CD4-positive, alpha-beta memory T cell (primary cell): ENCODE measurements around the gene GPC5. TPM values are rescaled to one million over a fixed set of nuclear protein-coding genes. Genes with fewer than 3 reads are reported as not detected.

ENCODE experiments used
- CTCF ChIA-PET: fragments of 350-600 bp; sonication (Branson Sonifier 250); formaldehyde crosslinking; loops from one replicate; lab custom pipeline; 2021; ENCODE audit warnings: inconsistent platforms; ENCODE audit not compliant: partially characterized antibody; lab: Charles Lee
- POLR2A ChIA-PET: fragments of 350-600 bp; sonication (Branson Sonifier 250); formaldehyde crosslinking; loops from one replicate; lab custom pipeline; 2021; ENCODE audit not compliant: partially characterized antibody; lab: Charles Lee
- DNase-seq, 5 donors: peaks; one replicate each; pipeline versions ENCODE4 v3.0.0 to v3.0.0-alpha.2; 2020 to 2022; ENCODE audit warnings: mixed read lengths in 1 of 5
- H3K27ac ChIP-seq: one replicate; pipeline ENCODE4 v1.7.0; 2013; ENCODE audit warnings: low read depth, low read length
- H3K27me3 ChIP-seq: 2 replicates; pipeline ENCODE4 v1.7.0; 2013; ENCODE audit warnings: mild to moderate bottlenecking, low read length, moderate library complexity; ENCODE audit not compliant: insufficient read depth
- H3K36me3 ChIP-seq: 2 replicates; pipeline ENCODE4 v1.7.0; 2013; ENCODE audit warnings: mild to moderate bottlenecking, low read length, moderate library complexity; ENCODE audit not compliant: insufficient read depth
- H3K4me1 ChIP-seq: 2 replicates; pipeline ENCODE4 v1.7.0; 2013; ENCODE audit warnings: mild to moderate bottlenecking, low read length, moderate library complexity; ENCODE audit not compliant: insufficient read depth
- H3K4me3 ChIP-seq, 2 donors: one replicate each; pipeline ENCODE4 v1.7.0; 2013; ENCODE audit warnings: low read length in 2 of 2, mild to moderate bottlenecking in 1 of 2
- H3K9me3 ChIP-seq, 2 donors: one replicate each; pipeline ENCODE4 v1.7.0; 2013; ENCODE audit warnings: low read length in 2 of 2, control low read depth in 1 of 2; ENCODE audit not compliant: control insufficient read depth in 1 of 2
- H3K27ac Mint-ChIP-seq, 7 donors: one replicate each; pipeline ENCODE4 v1.8.0; 2020 to 2021; ENCODE audit warnings: mixed read lengths in 7 of 7, mild to moderate bottlenecking in 6 of 7, inconsistent platforms in 3 of 7, moderate library complexity in 3 of 7
- H3K27me3 Mint-ChIP-seq, 2 donors: one replicate each; pipeline ENCODE4 v1.8.0; 2020 to 2021; ENCODE audit warnings: mixed read lengths in 2 of 2
- H3K36me3 Mint-ChIP-seq, 2 donors: one replicate each; pipeline ENCODE4 v1.8.0; 2020 to 2021; ENCODE audit warnings: mixed read lengths in 2 of 2, inconsistent platforms in 1 of 2, mild to moderate bottlenecking in 1 of 2
- H3K4me1 Mint-ChIP-seq, 4 donors: one replicate each; pipeline ENCODE4 v1.8.0; 2020 to 2021; ENCODE audit warnings: mixed read lengths in 4 of 4, mild to moderate bottlenecking in 1 of 4
- H3K4me3 Mint-ChIP-seq, 8 donors: one replicate each; pipeline ENCODE4 v1.8.0; 2020 to 2021; ENCODE audit warnings: mixed read lengths in 8 of 8, mild to moderate bottlenecking in 7 of 8, moderate library complexity in 6 of 8, inconsistent platforms in 3 of 8
- H3K9me3 Mint-ChIP-seq, 8 donors: one replicate each; pipeline ENCODE4 v1.8.0; 2020 to 2021; ENCODE audit warnings: mixed read lengths in 8 of 8, mild to moderate bottlenecking in 5 of 8, inconsistent platforms in 3 of 8, moderate library complexity in 1 of 8
- intact Hi-C: fragments of 100-400 bp; cut with micrococcal nuclease; formaldehyde crosslinking; loops from one replicate; pipeline ENCODE4 v1.15.1; 2023
- polyA plus RNA-seq, 2 donors: library from polyadenylated mRNA; unstranded; fragments of 300-500 nt; fragmentation: Illumina TruSeq; gene quantifications; one replicate each; pipeline ENCODE4 v1.2.3, GENCODE V29; 2021
- total RNA-seq, 2 experiments: library from RNA; stranded (reverse); gene quantifications; one replicate each; pipeline ENCODE4 v1.2.3, GENCODE V29; 2021

The GPC5 gene
- total and polyA plus RNA-seq, 4 experiments from 2014 or later, result 0.14 TPM; not detected in 3

DNA sequence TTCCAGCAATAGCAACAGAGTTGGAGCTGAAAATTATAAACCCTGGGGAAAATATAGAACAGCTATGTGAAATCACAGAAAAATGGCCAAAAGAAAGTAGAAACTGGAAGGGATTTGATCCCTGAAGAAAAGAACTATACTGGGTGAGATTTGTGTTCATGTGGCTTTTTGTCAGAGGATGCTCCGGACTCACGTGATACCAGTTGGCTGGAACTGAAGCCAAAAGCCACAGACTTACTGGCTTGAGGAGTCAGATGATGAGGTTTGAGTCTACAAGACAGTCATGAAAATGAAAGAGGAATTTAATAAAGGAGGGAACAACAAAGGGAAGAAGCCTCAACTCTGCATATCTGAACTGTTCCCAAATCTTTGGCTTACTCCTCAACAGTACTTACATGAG lies 427.1 kb downstream of the GPC5 start:
- H3K4me1 ChIP-seq, result no peaks in the 10 kb centered on the region
- intact Hi-C loops, result no loop called here
- Mint-ChIP-seq H3K27me3 (no peaks in the 10 kb centered on the region), H3K36me3 (no peaks in the 10 kb centered on the region), H3K4me3 (no peak overlapping the region), H3K4me1 (no peaks in the 10 kb centered on the region), H3K9me3 (peaks cover 4 to 23% (median 6%) of the 10 kb centered on the region in 8 donors), H3K27ac (no peak overlapping the region)
- CTCF ChIA-PET, result no interaction called here
- H3K9me3 ChIP-seq, result no peaks in the 10 kb centered on the region
- no peak overlapping the region for H3K27ac ChIP-seq
- H3K4me3 ChIP-seq, result no peak overlapping the region
- no peaks in the 10 kb centered on the region for H3K27me3 ChIP-seq
- H3K36me3 ChIP-seq, result no peaks in the 10 kb centered on the region
- POLR2A ChIA-PET, result no interaction called here
- no peak for DNase-seq

DNA sequence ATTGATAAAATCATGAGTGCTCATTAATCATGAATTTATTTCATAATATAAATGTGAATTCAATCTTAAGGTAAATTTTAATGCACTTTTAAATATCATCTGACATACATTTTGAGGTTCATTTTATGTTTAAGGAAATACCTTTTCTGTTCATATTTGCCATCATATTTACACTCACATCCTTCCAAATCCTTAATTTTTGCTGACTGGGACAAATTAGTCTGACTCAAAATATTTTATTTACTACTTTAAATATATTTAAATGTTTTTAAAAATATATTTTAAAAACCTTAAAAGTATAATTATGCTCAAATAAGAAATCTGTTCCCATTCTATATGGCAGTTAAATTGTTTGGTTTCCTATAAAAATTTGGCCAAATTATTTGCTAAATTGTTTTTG lies 438.1 kb downstream of the GPC5 start:
- no peaks in the 10 kb centered on the region for H3K4me1 Mint-ChIP-seq
- H3K27ac Mint-ChIP-seq, result no peak overlapping the region
- no peaks in the 10 kb centered on the region for H3K27me3 Mint-ChIP-seq
- Histone ChIP-seq H3K4me1 (no peaks in the 10 kb centered on the region), H3K27me3 (no peaks in the 10 kb centered on the region), H3K36me3 (no peaks in the 10 kb centered on the region), H3K27ac (no peak overlapping the region), H3K9me3 (no peaks in the 10 kb centered on the region), H3K4me3 (no peak overlapping the region)
- H3K4me3 Mint-ChIP-seq, result no peak overlapping the region
- CTCF ChIA-PET, result no interaction called here
- intact Hi-C loops, result no loop called here
- peaks cover 1 to 20% (median 14%) of the 10 kb centered on the region in 8 donors for H3K9me3 Mint-ChIP-seq
- H3K36me3 Mint-ChIP-seq, result no peaks in the 10 kb centered on the region
- POLR2A ChIA-PET, result no interaction called here
- DNase-seq, result no peak

DNA sequence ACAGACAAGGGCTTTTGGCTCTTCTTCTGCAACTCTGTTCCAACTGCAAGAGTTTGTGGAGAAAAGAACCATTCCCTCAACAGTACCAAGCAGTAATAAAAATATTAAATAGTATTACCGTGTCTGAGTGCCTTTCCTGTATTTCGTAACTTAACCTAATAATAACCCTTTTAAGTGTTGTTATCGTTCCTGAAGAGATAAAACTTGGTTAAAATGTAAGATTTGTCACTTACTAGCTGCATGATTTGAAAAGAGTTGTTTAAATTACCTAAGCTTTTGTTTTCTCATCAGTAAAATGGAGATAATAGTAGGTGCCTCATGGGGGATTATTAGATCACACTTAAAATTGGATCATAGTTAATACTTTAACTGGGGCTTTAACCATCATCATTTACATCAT lies 447.2 kb downstream of the GPC5 start:
- no peaks in the 10 kb centered on the region for H3K9me3 ChIP-seq
- H3K4me3 ChIP-seq, result no peak overlapping the region
- Mint-ChIP-seq H3K4me3 (no peak overlapping the region), H3K27me3 (no peaks in the 10 kb centered on the region), H3K9me3 (peaks cover 0 to 12% (median 6%) of the 10 kb centered on the region in 8 donors), H3K36me3 (no peaks in the 10 kb centered on the region), H3K4me1 (no peaks in the 10 kb centered on the region), H3K27ac (no peak overlapping the region)
- no peak for DNase-seq
- H3K27me3 ChIP-seq, result no peaks in the 10 kb centered on the region
- H3K27ac ChIP-seq, result no peak overlapping the region
- ChIA-PET POLR2A (no interaction called here), CTCF (no interaction called here)
- no peaks in the 10 kb centered on the region for H3K4me1 ChIP-seq
- intact Hi-C loops, result no loop called here
- no peaks in the 10 kb centered on the region for H3K36me3 ChIP-seq

DNA sequence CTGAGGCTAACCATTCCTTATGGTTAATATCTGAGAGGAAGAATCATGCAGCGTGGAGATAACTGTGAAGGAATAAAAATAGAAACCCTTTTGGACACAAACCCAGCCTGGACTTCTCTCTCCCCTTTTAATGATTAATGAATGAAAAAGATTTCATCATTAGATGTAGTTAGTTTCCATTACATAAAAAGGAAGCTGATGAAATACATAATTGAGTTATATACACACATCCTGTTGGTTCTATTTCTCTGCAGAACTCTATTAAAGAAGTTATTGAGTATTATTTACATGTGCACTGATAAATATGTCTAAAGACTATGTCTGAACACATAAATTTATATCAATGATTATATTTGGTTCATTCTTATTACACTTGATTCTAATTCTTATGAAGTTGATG lies 465.3 kb downstream of the GPC5 start:
- H3K27ac ChIP-seq, result no peak overlapping the region
- intact Hi-C loops, result no loop called here

DNA sequence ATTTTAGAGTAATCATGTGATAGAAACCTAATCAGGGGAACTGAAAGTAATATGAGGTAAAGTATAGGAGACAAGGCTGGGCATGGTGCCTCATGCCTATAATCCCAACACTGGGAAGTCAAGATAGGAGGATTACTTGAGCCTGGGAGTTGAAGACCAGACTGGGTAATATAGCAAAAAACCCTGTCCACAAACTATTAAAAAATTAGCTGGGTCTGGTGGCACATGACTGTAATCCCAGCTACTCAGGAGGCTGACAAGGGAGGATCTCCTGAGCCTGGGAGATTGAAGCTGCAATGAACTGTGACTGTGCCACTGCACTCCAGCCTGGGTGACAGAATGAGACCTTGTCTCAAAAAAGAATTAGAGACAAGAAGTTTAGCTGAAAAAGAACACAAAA lies 469.9 kb downstream of the GPC5 start:
- no peaks in the 10 kb centered on the region for H3K36me3 ChIP-seq
- DNase-seq, result no peak
- H3K4me1 ChIP-seq, result no peaks in the 10 kb centered on the region
- H3K4me3 Mint-ChIP-seq, result no peak overlapping the region
- H3K9me3 Mint-ChIP-seq, result peaks cover 0 to 6% (median 4%) of the 10 kb centered on the region in 8 donors
- H3K27me3 Mint-ChIP-seq, result no peaks in the 10 kb centered on the region
- no peak overlapping the region for H3K4me3 ChIP-seq
- no peaks in the 10 kb centered on the region for H3K4me1 Mint-ChIP-seq
- POLR2A ChIA-PET, result no interaction called here
- no peak overlapping the region for H3K27ac ChIP-seq
- intact Hi-C loops, result no loop called here
- CTCF ChIA-PET, result no interaction called here
- no peaks in the 10 kb centered on the region for H3K9me3 ChIP-seq
- no peaks in the 10 kb centered on the region for H3K36me3 Mint-ChIP-seq
- no peak overlapping the region for H3K27ac Mint-ChIP-seq
- no peaks in the 10 kb centered on the region for H3K27me3 ChIP-seq

More for the DNA sequence above, 465.3 kb downstream of the GPC5 start:
- no peaks in the 10 kb centered on the region for H3K4me1 ChIP-seq
- POLR2A ChIA-PET, result no interaction called here
- H3K4me3 ChIP-seq, result no peak overlapping the region
- H3K36me3 ChIP-seq, result no peaks in the 10 kb centered on the region
- Mint-ChIP-seq H3K9me3 (peaks cover 0 to 7% (median 4%) of the 10 kb centered on the region in 8 donors), H3K27ac (no peak overlapping the region), H3K4me3 (no peak overlapping the region), H3K4me1 (no peaks in the 10 kb centered on the region), H3K36me3 (no peaks in the 10 kb centered on the region), H3K27me3 (no peaks in the 10 kb centered on the region)
- no peaks in the 10 kb centered on the region for H3K27me3 ChIP-seq
- H3K9me3 ChIP-seq, result no peaks in the 10 kb centered on the region
- CTCF ChIA-PET, result no interaction called here
- DNase-seq, result no peak

DNA sequence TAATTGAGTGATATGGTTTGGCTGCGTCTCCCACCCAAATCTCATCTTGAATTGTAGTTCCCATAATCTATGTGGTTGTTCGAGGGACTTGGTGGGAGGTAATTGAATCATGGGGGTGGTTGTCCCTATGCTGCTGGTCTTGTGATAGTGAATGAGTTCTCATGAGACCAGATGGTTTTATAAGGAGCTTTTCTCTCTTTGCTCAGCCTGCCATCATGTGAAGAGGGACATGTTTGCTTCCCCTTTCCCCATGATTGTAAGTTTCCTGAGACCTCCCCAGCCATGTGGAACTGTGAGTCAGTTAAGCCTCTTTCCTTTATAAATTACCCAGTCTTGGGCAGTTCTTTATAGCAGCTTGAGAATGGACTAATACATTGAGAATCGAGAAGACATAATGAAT lies 480.1 kb downstream of the GPC5 start:
- H3K9me3 Mint-ChIP-seq, result peaks cover 0 to 13% (median 2%) of the 10 kb centered on the region in 8 donors
- no peaks in the 10 kb centered on the region for H3K4me1 Mint-ChIP-seq
- no peaks in the 10 kb centered on the region for H3K36me3 Mint-ChIP-seq

DNA sequence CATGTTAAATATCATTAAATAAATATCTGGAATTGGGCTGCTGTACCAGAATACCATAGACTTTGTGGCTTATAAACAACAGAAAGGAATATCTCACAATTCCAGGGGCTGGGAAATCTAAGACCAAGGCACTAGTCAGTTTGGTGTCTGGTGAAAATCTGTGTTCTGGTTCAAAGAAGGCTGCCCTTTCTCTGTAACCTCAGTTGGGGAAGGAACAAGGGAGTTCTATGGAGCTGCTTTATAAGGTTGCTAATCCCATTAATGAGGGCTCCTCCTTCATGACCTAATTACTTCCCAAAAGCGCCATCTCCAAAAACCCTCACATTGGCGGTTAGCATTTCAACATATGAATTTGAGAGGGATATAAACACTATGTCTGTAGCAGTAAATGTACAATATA lies 480.9 kb downstream of the GPC5 start:
- Histone ChIP-seq H3K4me1 (no peaks in the 10 kb centered on the region), H3K27ac (no peak overlapping the region), H3K9me3 (peaks cover 0 to 3% of the 10 kb centered on the region in 2 donors), H3K4me3 (no peak overlapping the region), H3K36me3 (no peaks in the 10 kb centered on the region), H3K27me3 (no peaks in the 10 kb centered on the region)
- Mint-ChIP-seq H3K36me3 (no peaks in the 10 kb centered on the region), H3K27ac (no peak overlapping the region), H3K27me3 (no peaks in the 10 kb centered on the region), H3K9me3 (peaks cover 0 to 12% (median 2%) of the 10 kb centered on the region in 8 donors), H3K4me3 (no peak overlapping the region), H3K4me1 (no peaks in the 10 kb centered on the region)
- POLR2A ChIA-PET, result no interaction called here
- no peak for DNase-seq
- CTCF ChIA-PET, result no interaction called here
- intact Hi-C loops, result no loop called here

More for the DNA sequence above, 480.1 kb downstream of the GPC5 start:
- H3K4me3 ChIP-seq, result no peak overlapping the region
- Mint-ChIP-seq H3K27ac (no peak overlapping the region), H3K4me3 (no peak overlapping the region), H3K27me3 (no peaks in the 10 kb centered on the region)
- POLR2A ChIA-PET, result no interaction called here
- DNase-seq, result no peak
- no peaks in the 10 kb centered on the region for H3K27me3 ChIP-seq
- H3K27ac ChIP-seq, result no peak overlapping the region
- no peaks in the 10 kb centered on the region for H3K4me1 ChIP-seq
- intact Hi-C loops, result no loop called here
- H3K36me3 ChIP-seq, result no peaks in the 10 kb centered on the region
- H3K9me3 ChIP-seq, result peaks cover 0 to 3% of the 10 kb centered on the region in 2 donors
- CTCF ChIA-PET, result no interaction called here

DNA sequence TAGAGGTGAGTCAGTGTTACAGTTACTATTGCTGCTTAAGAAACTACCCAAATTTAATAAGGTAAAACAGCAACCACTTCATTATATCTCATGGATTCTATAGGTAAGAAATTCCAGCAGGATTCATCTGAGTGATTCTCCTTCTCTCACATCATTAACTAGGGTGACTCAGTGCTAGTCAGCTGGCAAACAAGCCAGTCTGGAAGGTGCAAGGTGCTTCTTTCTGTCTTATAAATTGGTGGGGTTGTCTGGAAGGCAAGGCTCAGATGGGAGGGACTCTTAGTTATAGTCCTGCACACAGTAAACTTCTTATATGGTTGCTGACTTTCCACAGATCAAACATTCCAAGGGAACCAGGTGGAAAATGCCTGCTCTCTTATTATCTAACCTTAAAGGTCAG lies 484.5 kb downstream of the GPC5 start:
- Mint-ChIP-seq H3K27ac (no peak overlapping the region), H3K4me3 (no peak overlapping the region), H3K4me1 (no peaks in the 10 kb centered on the region), H3K9me3 (peaks cover 0 to 11% (median 5%) of the 10 kb centered on the region in 8 donors), H3K27me3 (no peaks in the 10 kb centered on the region), H3K36me3 (no peaks in the 10 kb centered on the region)
- CTCF ChIA-PET, result no interaction called here
- no peaks in the 10 kb centered on the region for H3K27me3 ChIP-seq
- H3K4me1 ChIP-seq, result no peaks in the 10 kb centered on the region
- intact Hi-C loops, result no loop called here
- no peaks in the 10 kb centered on the region for H3K9me3 ChIP-seq
- H3K36me3 ChIP-seq, result no peaks in the 10 kb centered on the region
- no peak for DNase-seq
- POLR2A ChIA-PET, result no interaction called here
- no peak overlapping the region for H3K27ac ChIP-seq
- H3K4me3 ChIP-seq, result no peak overlapping the region
